BLaER1 (cell line): ENCODE results near the gene DDX47.
A peak's percentile ranks its signal among the peaks of the same experiment; 100 is the strongest.
"Not testable (repeated sequence)": the region's sequence is repeated elsewhere in the genome, so short reads cannot be mapped to it uniquely, and the experiment has no call there.

Experiments used
- H3K27ac ChIP-seq: shearing (Covaris generic); formaldehyde crosslinking; 2 replicates; pipeline ENCODE4 v1.8.1; 2022
- H3K27me3 ChIP-seq: shearing (Covaris generic); formaldehyde crosslinking; 2 replicates; pipeline ENCODE4 v1.8.1; 2022
- H3K36me3 ChIP-seq: shearing (Covaris generic); formaldehyde crosslinking; 2 replicates; pipeline ENCODE4 v1.8.1; 2022
- H3K4me1 ChIP-seq: shearing (Covaris generic); formaldehyde crosslinking; 2 replicates; pipeline ENCODE4 v1.8.1; 2022
- H3K4me2 ChIP-seq: shearing (Covaris generic); formaldehyde crosslinking; 2 replicates; pipeline ENCODE4 v1.8.1; 2022
- H3K4me3 ChIP-seq: shearing (Covaris generic); formaldehyde crosslinking; 2 replicates; pipeline ENCODE4 v1.8.1; 2022
- H3K9ac ChIP-seq: shearing (Covaris generic); formaldehyde crosslinking; 2 replicates; pipeline ENCODE4 v1.8.1; 2022
- H3K9me3 ChIP-seq: shearing (Covaris generic); formaldehyde crosslinking; 2 replicates; pipeline ENCODE4 v1.8.1; 2022
- H4K20me1 ChIP-seq: shearing (Covaris generic); formaldehyde crosslinking; 2 replicates; pipeline ENCODE4 v1.8.1; 2022
- Cebpa-rat ChIP-seq: shearing (Covaris generic); IDR thresholded peaks from 2 replicates; pipeline ENCODE4 v1.8.1; 2022

DDX47 gene

DNA sequence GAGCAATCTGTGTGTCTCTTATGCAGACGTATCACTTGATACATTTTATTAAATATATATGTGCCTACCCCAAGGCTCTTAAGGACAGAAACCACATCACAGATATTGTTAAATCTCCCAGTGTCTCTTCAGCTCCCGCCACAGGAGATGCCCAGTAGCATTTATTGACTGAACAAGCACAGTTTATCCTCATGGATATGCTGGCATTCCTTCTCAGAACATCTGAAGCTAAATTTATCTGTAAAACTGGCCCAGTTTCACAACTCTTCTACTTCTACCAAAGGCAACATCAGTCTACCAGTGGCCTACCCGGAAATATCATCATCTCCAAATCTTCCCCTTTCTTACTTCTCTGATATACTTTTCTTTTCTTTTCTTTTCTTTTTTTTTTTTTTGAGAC, 17.0 kb upstream of the DDX47 start:
- no peaks in the 10 kb centered on the region for H4K20me1 ChIP-seq
- no peaks in the 10 kb centered on the region for H3K27me3 ChIP-seq
- no peaks in the 10 kb centered on the region for H3K9me3 ChIP-seq
- TF ChIP-seq Cebpa-rat: no peak
- H3K27ac ChIP-seq: no peak overlapping the region
- H3K4me1 ChIP-seq: peaks cover 10% of the 10 kb centered on the region; the same call in 1 of the 2 replicates
- no peak overlapping the region for H3K9ac ChIP-seq
- H3K4me3 ChIP-seq: no peak overlapping the region
- H3K4me2 ChIP-seq: no peak overlapping the region
- H3K36me3 ChIP-seq: no peaks in the 10 kb centered on the region

DNA sequence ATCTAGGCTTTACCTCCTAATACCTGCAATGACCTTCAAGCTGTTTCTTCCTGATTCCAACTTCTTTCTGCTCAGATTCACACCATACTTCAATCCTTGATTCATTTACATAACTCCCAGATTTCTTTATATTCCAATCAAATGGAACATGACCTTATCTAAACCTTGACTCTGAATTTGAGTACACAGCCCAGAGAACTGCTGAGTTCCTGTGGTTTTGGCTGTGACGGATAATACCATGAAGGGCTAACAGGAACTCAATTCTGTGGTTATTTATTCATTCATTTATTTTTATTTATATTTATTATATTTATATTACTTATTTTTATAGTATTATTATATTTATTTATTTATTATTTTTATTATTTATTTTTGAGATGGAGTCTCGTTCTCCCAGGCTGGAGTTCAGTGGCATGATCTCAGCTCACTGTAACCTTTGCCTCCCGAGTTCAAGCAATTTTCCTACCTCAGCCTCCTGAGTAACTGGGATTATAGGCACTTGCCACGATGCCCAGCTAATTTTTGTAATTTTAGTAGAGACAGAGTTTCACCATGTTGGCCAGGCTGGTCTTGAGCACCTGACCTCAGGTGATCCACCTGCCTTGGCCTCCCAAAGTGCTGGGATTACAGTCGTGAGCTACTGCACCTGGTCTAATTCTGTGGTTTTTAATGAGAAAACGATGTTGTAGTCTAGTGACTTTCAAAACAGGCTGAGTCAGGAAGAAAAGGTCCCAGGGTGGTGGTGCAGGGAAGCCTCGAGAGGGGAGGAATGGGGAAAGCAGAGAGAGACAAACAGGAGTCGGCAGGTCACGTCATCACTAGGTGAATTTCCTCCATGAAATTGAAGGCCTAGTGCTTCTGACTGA, 16.0 kb upstream of the DDX47 start:
- H3K9ac ChIP-seq: no peak overlapping the region
- H3K4me2 ChIP-seq: no peak overlapping the region; the same call in 1 of the 2 replicates
- no peaks in the 10 kb centered on the region for H3K9me3 ChIP-seq

DNA sequence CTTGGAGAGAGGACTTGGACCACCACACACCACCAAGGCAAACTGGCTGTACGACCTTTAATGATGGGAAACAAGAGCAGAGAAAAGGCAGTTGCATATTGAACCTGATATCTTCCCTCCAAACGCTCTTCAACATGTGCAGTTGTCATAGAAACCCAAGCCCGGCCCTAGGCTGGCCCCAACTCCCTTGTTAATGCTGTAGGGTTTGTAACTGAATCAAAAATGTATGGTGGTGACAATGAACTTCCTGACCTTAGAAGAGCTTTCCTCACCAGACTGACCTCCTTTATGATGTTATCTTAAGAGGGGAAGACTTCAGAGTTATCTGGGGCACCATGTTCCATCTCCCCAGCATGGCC, 15.4 kb upstream of the DDX47 start:
- H3K4me1 ChIP-seq: peaks cover 12% of the 10 kb centered on the region
- H3K9ac ChIP-seq: no peak overlapping the region
- H3K9me3 ChIP-seq: no peaks in the 10 kb centered on the region
- no peak for TF ChIP-seq Cebpa-rat
- no peaks in the 10 kb centered on the region for H4K20me1 ChIP-seq
- no peaks in the 10 kb centered on the region for H3K27me3 ChIP-seq
- H3K4me2 ChIP-seq: no peak overlapping the region; the same call in 1 of the 2 replicates
- H3K27ac ChIP-seq: no peak overlapping the region
- no peak overlapping the region for H3K4me3 ChIP-seq
- no peaks in the 10 kb centered on the region for H3K36me3 ChIP-seq

More for the DNA sequence above, 16.0 kb upstream of the DDX47 start:
- Histone ChIP-seq H4K20me1 (no peaks in the 10 kb centered on the region), H3K4me3 (no peak overlapping the region), H3K27me3 (no peaks in the 10 kb centered on the region), H3K4me1 (peaks cover 10% of the 10 kb centered on the region; the same call in 1 of the 2 replicates), H3K27ac (no peak overlapping the region), H3K36me3 (no peaks in the 10 kb centered on the region)
- no peak for TF ChIP-seq Cebpa-rat

DNA sequence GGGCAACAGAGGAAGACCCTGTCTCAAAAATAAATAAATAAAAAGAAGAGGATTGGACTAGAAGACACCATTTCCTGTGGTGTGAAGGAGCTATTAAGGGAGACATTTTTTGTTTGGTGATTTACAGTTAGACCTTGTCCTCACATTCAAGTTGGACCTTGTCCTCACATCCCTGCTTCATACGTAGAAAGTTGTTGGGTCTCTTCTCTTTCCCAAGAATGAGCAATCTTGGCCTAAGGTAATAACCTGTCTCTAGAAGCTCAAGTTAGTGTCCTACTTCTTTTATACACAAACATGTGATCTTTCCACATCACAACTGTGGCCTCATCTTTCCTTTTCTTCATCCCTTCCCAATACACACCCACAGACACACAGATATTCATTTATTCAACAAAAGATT, 14.7 kb upstream of the DDX47 start:
- TF ChIP-seq Cebpa-rat: no peak
- Histone ChIP-seq H3K9ac (no peak overlapping the region), H3K36me3 (no peaks in the 10 kb centered on the region), H4K20me1 (no peaks in the 10 kb centered on the region), H3K4me3 (no peak overlapping the region), H3K9me3 (no peaks in the 10 kb centered on the region), H3K27me3 (no peaks in the 10 kb centered on the region), H3K4me1 (peaks cover 19% of the 10 kb centered on the region), H3K27ac (no peak overlapping the region), H3K4me2 (no peak overlapping the region)

DNA sequence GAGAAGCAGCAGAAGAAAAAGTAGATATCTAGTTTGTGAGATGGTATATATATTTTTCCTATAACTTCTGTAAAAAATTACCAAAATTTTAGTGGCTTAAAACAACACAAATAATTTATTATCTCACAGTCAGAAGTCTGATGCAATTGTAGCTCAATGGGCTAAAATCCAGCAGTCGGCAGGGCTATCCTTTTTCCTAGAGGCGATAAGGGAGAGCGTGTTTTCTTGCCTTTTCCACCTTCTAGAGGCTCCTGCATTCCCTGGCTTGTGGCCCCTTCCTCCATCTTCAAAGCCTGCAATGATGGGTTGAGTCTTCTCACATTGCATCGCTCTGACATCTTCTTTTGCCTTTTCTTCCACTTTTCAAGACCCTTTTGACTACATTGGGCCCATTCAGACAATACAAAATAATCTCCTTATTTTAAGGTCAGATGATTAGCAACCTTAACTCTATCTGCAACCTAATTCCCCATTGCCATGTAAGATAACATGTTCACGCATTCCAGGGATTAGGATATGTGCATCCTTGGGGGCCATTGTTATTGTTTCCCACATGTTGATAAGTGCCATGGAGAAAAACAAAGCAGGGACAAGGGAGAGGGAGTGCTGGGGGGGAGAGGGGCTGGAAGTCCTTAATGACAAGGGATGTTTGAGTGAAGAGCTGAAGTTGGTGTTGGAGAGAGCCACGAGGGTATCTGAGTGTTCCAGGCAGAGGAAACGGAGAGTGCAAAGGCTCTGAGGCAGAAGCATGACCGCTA, 13.8 kb upstream of the DDX47 start:
- no peaks in the 10 kb centered on the region for H3K36me3 ChIP-seq
- no peaks in the 10 kb centered on the region for H3K27me3 ChIP-seq
- no peak overlapping the region for H3K27ac ChIP-seq
- H3K9me3 ChIP-seq: no peaks in the 10 kb centered on the region
- no peak overlapping the region for H3K4me3 ChIP-seq
- no peak for TF ChIP-seq Cebpa-rat
- H3K4me1 ChIP-seq: peaks cover 23% of the 10 kb centered on the region
- H3K4me2 ChIP-seq: no peak overlapping the region
- H4K20me1 ChIP-seq: no peaks in the 10 kb centered on the region
- no peak overlapping the region for H3K9ac ChIP-seq

DNA sequence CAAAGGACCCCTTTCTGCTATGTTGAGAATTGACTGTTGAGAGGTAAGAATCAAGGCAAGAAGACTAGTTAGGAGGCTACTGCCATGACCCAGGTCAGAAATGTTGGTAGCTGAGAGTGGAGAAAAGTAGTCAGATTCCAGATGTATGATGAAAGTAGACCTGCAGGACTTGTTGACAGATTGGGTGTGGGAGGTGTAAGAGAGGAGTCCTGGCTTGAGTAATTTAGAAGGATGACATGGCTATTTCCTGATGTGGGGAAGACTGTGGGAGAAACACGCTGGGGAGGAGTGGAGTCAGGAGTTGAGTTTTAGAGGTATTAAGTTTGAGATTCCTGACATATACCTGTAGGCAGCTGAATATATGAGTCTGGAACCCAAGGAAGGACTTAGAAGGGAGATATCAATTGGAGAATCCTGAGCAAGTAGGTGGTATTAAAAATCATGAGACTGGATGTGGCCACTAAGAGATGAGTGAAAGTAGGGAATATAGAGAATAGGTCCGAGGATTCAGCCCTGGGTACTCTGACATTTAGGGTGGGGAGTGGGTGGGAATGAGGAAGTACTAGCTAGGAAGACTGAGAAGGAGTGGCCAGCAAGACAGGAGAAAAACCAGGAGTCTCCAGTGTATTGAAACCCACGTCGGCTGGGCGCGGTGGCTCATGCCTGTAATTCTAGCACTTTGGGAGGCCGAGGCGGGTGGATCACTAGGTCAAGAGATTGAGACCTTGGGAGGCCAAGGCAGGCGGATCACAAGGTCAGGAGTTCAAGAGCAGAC, 12.6 kb upstream of the DDX47 start:
- Histone ChIP-seq H3K4me2 (no peak overlapping the region), H4K20me1 (no peaks in the 10 kb centered on the region), H3K27me3 (no peaks in the 10 kb centered on the region), H3K4me1 (peaks cover 23% of the 10 kb centered on the region), H3K36me3 (no peaks in the 10 kb centered on the region), H3K4me3 (no peak overlapping the region), H3K9ac (no peak overlapping the region), H3K9me3 (no peaks in the 10 kb centered on the region), H3K27ac (no peak overlapping the region)
- no peak for TF ChIP-seq Cebpa-rat

DNA sequence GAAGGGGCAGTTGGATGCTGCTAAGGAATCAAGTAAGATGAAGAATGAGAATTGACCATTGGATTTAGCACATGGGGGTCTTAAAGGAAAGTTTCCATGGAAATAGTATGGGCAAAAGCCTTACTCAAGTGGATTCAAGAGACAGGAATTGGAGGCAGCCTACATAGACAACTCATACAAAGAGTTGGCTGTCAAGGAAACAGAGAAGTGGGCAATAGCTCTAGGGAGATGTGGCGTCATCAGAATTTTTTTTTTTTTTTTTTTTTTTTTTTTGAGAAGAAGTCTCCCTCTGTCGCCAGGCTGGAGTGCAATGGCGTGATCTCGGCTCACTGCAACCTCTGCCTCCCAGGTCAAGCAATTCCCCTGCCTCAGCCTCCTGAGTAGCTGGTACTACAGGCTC, 11.5 kb upstream of the DDX47 start:
- H3K27ac ChIP-seq, H4K20me1 ChIP-seq, H3K9ac ChIP-seq, H3K4me2 ChIP-seq, H3K27me3 ChIP-seq, H3K4me3 ChIP-seq, H3K9me3 ChIP-seq, H3K36me3 ChIP-seq: not testable (repeated sequence)
- H3K4me1 ChIP-seq: peaks cover 33% of the 10 kb centered on the region

DNA sequence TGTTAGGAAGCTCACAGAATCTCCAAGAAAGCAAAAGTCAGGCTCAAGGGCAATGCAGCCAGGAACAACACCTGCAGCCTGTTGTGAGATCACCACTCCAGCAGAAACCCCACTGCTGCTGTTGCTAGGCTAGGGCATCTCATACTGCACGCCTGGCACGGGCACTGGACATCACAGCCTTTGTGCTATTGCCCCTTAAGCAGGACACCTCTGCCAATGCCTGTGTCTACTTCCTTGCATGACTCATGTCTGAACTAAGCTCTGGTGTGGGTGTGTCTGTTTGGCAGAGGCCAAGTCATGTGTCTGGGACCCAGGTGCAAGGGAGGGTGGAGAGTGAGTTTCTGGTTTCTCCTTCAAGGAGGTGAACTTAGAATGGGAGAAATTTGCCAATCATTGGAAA, 10.0 kb upstream of the DDX47 start:
- no peak for TF ChIP-seq Cebpa-rat
- peak overlapping the region; percentile 20; the same call in 1 of the 2 replicates for H3K4me2 ChIP-seq
- peaks cover 39% of the 10 kb centered on the region for H3K4me1 ChIP-seq
- no peaks in the 10 kb centered on the region for H4K20me1 ChIP-seq
- no peaks in the 10 kb centered on the region for H3K27me3 ChIP-seq
- H3K9me3 ChIP-seq: no peaks in the 10 kb centered on the region
- H3K36me3 ChIP-seq: no peaks in the 10 kb centered on the region
- no peak overlapping the region for H3K9ac ChIP-seq
- H3K27ac ChIP-seq: no peak overlapping the region
- no peak overlapping the region for H3K4me3 ChIP-seq

DNA sequence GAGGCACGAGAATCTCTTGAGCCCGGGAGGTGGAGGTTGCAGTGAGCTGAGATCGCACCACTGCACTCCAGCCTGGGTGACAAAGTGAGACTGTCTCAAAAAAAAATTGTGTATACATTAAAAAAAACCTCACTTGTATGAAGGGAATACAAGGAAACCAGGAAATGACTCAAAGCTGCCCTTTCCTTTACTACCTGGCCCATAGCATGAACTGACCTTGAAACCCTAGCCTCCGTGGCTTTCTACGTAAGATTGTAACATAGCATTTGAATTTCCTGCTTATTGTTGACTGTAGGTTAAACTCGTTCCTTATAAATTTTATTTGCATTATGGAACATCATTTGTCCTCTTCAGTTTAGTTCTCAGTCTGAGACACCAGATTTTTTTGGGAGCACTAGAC, 9.1 kb upstream of the DDX47 start:
- Histone ChIP-seq H3K27ac (no peak overlapping the region), H3K27me3 (no peaks in the 10 kb centered on the region), H4K20me1 (no peaks in the 10 kb centered on the region), H3K4me2 (no peak overlapping the region), H3K9me3 (no peaks in the 10 kb centered on the region), H3K4me3 (no peak overlapping the region), H3K9ac (no peak overlapping the region), H3K4me1 (peaks cover 45% of the 10 kb centered on the region), H3K36me3 (no peaks in the 10 kb centered on the region)
- no peak for TF ChIP-seq Cebpa-rat
